GM12864 (cell line): Measurements from ENCODE around the gene CDKN2A.

Source experiments
- DNase-seq: peaks from one replicate; pipeline ENCODE4 v3.0.0-alpha.2; 2011; ENCODE audit warnings: low read depth
- H3K4me3 ChIP-seq: 2 replicates; pipeline ENCODE4 v1.5.1; 2011; ENCODE audit warnings: mild to moderate bottlenecking, low read depth, low read length, control low read depth
- TF ChIP-seq, protein P1 (sequence below): IDR thresholded peaks from 2 replicates; pipeline ENCODE4 v1.5.1; 2011; ENCODE audit warnings: low read depth, mild to moderate bottlenecking, moderate library complexity, low read length, control low read depth, inconsistent platforms; ENCODE audit errors: missing control alignments

The CDKN2A gene

DNA sequence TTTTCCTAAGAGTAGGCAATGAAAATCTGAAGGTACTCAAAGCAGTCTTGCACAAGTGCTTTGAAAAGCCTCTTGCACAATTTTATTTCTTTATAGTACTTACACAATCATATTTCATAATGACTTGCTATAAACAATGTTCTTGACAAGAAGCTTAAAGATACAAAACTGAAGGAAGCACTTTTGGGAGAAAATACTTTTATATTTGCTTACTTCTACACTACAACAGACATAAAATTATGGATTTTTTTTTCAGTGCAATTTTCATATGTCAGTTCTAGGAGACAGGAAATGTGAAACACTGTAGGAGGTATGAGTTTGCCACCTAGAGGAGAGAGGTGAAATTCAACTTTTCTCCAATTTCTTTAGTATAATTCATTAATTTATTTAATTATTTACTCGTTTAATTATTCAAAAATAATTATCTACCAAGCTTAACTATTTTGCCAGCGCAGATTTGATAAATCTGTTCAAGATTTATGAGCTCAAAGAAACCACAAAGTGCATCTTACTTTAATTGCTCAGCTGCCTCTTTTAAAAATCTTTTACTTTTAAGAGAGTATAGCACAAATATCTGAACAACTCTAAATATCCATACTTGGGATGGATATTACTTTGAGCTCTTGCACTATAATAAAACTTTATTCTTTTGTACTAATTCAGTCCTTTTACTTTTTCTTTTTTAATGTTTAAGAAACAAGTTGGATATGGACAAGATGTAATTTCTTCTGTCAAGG is 43.9 kb upstream of the CDKN2A start:
- no peak for DNase-seq
- no peak overlapping the region for H3K4me3 ChIP-seq
- TF ChIP-seq, protein P1, sequence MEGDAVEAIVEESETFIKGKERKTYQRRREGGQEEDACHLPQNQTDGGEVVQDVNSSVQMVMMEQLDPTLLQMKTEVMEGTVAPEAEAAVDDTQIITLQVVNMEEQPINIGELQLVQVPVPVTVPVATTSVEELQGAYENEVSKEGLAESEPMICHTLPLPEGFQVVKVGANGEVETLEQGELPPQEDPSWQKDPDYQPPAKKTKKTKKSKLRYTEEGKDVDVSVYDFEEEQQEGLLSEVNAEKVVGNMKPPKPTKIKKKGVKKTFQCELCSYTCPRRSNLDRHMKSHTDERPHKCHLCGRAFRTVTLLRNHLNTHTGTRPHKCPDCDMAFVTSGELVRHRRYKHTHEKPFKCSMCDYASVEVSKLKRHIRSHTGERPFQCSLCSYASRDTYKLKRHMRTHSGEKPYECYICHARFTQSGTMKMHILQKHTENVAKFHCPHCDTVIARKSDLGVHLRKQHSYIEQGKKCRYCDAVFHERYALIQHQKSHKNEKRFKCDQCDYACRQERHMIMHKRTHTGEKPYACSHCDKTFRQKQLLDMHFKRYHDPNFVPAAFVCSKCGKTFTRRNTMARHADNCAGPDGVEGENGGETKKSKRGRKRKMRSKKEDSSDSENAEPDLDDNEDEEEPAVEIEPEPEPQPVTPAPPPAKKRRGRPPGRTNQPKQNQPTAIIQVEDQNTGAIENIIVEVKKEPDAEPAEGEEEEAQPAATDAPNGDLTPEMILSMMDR: peak; percentile 42

DNA sequence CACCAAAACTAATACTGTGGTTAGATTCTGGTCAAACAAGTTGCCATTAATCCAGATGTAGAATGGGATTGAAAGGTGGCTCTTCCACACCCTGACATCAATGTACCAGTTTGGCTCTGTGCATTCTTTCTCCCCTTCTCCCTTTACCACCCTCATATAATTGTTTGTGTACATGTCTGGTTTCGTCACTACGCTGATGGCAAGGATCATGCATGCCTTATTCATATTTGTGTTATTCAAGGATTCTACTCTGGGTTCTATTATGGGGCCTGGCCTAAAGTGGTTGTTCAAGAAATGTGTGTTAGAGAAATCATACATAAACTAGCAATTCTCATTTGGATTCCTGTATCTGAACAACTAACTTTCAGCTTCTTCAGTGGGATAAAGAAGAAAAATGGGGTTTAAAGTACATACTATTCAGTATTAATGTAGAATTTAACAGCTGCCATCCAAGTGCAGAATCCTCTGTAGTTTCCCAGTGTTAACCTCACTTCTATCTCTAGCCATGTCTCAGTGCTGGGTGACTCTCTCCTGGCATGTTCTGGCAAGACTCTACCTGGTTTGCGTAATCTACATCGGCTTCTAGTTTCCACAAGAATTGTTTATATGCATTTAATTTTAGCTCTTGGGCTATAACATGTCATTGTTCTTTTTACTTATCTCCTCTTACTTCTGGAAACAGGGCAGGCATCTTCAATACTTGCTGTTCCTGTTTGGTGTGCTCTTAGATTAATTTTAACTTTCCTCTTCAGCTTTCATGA is 42.9 kb upstream of the CDKN2A start:
- DNase-seq: no peak
- no peak overlapping the region for H3K4me3 ChIP-seq
- TF ChIP-seq, protein P1: no peak

DNA sequence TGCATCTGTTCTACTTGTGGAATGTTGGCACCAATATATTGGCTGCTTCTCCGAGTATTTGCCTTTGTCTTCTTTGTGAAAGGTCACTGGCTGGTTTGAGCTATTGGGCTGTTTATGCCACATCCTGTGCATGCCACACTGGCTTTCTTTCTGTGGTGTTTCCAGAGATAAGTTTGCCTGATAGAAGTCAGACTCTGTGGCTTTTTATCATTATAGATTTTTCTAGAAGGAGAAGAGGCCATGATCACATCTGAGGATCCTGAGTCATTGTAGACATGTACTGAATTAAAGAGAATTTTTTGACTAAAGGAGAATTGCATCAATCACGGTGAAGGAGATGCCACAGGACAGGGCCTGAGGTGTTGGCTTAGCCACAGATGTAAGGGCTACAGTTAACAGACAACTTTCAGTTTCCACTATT is 41.4 kb upstream of the CDKN2A start:
- H3K4me3 ChIP-seq: no peak overlapping the region
- DNase-seq: no peak
- TF ChIP-seq, protein P1: no peak

DNA sequence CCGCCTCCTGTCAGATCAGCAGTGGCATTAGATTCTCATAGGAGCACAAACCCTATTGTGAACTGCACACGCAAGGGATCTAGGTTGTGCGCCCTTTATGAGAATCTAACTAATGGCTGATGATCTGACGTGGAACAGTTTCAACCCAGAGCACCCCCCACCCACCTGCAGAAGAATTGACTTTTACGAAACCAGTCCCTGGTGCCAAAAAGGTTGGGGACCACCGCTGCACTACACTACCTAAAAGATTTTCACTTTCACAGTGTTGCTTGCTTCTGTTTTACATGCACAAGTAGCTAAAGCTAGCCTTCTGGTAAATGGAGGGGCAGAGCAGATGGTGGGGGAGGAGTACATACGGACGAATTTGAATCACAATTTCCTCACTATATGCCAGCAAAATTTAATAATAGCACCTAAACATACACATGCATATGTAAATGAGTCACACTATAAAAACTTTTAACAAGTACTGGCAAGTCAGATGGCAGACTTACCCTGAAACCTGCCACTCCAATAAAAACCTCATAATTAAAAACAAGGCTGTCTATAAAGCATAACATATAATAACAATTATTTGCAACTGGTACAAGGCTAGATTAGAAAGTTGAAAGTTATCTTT is 38.9 kb upstream of the CDKN2A start:
- no peak overlapping the region for H3K4me3 ChIP-seq
- no peak for DNase-seq
- TF ChIP-seq, protein P1: no peak

DNA sequence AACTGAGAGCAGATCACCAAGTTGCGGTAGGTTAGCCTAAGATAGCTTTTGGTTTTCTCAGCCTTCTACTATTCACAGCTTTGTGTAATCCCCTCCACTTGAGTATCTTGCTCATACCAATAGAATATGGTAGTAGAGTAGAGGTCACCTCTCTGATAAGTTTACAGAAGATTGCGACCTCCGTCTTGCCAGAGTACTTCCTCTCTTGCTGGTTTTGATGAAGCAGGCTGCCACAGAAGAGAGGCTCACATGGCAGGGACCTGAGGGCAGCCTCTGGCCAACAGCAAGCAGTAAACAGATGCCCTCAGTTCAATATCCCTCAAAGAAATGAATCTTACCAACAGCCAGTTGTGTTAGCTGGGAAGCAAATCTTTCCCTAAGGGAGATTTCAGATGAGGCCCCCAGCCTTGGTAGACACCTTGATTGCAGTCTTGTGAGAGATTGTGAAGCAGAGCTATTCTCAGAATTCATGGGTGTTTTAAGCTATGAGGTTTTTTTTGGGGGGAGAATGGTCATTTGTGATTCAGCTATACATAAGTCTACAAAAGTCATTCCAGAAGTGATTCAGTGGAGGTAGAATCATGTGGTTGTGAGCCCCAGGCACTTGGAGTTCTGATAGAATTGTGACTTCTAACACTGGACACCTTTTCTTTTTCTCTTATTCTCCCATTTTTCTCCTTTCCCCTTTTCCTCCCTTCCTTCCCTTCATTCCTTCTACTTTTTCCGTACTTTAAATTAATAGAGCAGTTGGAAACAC is 37.6 kb upstream of the CDKN2A start:
- H3K4me3 ChIP-seq: no peak overlapping the region
- TF ChIP-seq, protein P1: no peak
- DNase-seq: no peak

DNA sequence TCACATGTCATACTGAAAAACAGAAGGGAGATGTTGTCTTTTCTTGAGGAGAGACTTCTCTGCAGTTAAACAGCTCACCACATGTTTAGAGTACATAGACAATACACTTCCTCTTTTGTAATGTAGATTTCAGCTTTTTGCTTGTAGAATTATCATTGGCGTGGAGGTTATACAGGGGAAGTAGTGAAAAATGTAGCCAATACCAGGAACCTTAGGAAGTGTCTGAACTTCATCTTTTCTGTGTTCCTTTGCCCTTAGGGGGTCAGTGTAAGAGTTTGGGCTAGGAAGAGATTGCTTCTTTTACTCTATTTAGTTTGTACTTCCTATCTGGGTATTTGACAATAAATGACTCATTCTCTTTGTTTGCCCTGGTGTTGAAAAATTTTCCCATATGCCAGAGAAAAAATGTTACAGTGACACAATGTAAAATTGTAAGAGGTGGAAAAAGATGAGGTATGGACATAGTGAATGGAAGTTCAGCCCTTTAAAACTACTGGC is 36.0 kb upstream of the CDKN2A start:
- H3K4me3 ChIP-seq: no peak overlapping the region
- DNase-seq: no peak
- TF ChIP-seq, protein P1: no peak
